GM10847 (cell line): Measurements from ENCODE around the gene HIVEP3.

Experiments
- POLR2A ChIP-seq: IDR thresholded peaks from 2 replicates; pipeline ENCODE4 v1.6.1; 2011; ENCODE audit not compliant: insufficient read length; ENCODE audit errors: extremely low read depth

HIVEP3 gene

DNA sequence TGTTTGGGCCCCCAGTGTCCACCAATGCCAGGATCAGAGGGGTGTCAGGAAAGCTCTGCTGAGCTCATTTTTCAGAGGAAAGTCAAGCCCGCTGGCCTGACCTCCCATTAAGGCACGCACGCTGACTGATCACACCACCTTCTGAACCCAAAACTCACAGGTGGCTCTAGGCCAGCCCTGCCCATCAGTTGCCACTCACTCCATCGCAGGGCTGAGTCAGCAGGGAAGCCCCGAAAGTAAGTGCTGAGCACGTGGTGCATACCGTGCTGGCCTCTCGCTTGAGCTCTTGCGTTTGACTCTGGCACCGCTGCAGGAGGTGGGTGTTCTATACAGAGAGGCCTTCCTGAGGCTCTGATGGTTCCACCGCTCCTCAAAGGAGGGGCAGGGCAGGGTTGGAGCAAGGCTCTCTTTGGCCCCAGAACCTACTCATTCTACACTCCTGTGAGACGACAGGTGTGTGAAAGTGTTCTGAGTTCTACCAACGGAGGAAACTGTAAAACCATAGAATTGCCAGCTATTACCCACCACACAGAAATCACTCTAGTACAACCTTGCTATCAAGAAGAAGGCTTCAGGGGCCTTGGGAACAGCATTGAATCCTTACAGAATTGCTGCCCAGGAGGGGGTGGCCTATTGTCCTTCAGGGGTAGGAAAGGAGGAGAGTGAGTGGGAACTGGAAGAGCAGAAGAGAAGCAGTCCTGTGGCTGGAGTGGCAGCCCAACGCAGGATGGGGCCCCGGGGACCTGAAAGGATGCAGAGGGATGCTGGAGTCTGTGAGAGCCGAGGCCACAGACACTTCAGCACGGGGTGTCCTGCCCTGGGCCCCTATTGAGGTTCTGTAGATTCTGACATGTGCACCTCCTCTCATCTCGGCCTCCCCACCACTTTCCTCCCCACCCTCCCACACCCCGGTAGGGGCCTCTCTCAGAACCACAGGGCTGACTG lies 219.5 kb downstream of the HIVEP3 start:
- no peak for TF ChIP-seq POLR2A

DNA sequence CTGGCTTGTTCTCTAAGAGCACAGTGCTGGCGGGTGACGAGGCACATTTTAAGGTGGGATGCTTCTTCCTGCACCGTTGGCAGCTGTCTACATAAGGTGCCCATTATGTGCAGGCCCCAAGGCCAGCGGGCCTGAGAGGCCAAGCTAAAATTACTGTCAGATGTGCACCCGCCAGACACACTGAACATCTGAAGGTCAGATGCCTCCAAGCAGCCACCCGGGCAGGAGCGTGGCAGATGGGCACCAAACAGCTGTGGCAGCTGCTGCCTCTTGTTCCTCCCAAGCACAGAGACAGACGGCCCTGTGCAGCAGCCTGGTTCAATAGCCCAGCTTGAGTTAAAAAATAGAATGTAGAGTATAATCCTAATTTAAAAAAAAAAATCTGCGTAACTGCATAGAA lies 222.3 kb downstream of the HIVEP3 start:
- no peak for TF ChIP-seq POLR2A

DNA sequence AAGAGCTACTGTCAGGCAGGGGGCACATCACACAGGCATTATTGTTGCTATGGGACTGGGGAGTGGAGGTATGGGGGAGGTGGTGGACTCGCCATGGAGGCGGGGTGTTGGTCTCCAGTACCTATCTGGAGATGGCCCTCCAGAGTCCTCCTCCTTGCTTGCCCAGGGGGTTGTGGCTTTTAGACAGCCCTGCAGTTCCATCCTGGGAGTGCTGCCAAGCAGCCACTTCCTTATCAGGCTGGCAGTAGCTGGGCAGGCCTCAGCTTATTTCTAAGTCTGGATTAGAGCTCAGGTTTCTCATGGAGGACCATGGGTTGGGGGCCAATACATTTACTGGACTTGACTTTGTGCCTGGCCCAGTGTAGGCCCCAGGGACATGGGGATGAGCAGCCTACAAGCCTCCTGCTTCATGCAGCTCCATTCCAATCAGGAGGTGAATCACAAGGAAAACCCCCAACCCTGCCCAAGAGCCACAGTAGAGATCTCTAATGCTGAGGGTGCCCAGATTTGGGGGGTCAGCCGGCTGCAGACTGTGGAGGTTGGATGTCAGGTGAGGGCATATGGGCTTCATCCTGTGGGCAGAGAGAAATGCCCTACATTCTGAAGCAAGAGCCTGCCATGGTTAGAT lies 223.5 kb downstream of the HIVEP3 start:
- TF ChIP-seq POLR2A = no peak

DNA sequence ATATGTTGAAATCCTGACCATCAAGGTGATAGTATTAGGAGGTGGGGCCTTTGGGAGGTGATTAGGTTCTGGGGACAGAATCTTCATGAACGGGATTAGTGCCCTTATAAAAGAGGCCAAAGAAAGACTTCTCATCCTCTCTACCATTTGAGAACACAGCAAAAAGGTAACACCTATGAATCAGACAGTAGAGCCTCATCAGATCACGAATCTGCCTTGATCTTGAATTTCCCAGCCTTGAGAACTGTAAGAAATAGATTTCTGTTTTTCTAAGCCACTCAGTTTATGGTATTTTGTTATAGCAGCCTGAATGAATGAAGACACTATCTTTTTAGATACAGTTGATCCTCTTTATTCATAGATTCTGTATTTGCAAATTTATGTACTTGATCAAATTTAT lies 227.3 kb downstream of the HIVEP3 start:
- TF ChIP-seq POLR2A = no peak

DNA sequence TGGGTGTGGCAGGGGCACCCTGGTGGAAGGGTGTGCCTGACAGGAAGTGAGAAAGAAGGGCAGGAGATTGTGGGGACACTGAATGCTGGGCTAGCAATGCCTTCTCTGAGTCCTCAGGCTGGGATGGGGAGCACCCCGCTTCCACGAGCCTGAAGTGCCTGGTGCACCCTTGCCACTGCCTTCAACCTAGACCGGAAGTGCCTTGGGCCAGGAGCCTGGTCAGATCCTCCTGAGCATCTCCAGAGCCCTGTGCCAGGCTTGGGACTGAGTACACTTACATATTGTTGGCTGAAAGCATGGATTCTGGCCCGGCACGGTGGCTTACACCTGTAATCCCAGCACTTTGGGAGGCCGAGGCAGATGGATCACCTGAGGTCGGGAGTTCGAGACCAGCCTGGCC lies 228.4 kb downstream of the HIVEP3 start:
- TF ChIP-seq POLR2A = no peak

DNA sequence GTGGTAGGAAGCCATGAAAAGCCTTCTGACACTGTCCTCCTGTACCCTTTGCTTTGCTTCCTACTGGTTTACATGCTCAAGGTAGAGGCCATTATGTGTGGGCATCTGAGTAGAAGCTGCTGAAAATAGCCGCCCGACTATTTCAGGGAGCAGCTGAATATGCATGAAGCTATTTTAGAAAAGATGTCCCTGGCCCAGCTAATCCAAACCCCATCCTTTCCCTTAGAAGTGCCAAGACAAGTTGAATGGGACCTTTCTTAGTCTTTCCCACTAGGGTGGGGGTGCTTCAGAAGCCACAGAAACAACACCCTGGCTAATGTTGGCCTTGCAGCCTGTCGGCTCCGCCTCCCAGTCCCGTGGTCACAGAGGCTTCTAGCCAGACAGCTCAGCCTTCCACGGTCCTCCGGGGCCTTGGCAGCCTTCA lies 229.2 kb downstream of the HIVEP3 start:
- TF ChIP-seq POLR2A = no peak

DNA sequence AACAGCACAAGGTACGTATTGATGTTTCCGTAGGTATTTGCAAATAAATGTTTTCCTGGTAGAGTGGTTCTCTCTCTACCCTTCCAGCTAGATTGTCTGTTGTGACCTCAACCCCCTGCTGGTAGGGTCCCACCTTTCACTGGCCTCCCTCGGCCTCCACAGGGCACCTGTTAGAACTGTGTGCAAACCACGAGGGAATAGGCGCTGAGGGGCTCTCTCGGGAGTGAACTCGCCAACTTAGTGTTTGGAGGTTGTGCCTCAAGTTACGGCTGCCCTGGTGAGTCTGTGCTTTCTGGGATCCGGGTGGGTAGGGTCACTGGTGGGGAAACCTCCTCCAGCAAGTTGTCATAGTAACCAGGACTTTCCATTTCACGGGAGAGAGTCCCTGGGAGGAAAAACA lies 229.6 kb downstream of the HIVEP3 start:
- no peak for TF ChIP-seq POLR2A

DNA sequence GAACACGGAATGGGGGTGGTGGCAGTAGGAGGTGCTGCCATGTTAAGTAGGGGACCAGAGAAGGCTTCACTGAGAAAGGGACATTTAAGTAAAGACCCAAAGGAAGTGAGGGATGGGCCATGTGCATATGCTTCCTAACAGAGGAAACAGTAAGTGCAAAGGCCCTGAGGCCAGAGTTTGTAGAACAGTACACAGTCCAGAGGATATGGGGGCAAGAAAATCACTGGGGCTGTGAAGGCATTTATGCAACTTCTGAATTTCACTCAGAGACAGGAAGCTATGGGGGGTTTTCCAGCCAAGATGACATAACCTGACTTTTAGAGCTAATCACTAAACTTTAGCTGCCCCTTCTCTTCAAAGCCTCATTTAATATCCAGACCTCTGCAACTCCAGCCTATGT lies 231.7 kb downstream of the HIVEP3 start:
- no peak for TF ChIP-seq POLR2A

DNA sequence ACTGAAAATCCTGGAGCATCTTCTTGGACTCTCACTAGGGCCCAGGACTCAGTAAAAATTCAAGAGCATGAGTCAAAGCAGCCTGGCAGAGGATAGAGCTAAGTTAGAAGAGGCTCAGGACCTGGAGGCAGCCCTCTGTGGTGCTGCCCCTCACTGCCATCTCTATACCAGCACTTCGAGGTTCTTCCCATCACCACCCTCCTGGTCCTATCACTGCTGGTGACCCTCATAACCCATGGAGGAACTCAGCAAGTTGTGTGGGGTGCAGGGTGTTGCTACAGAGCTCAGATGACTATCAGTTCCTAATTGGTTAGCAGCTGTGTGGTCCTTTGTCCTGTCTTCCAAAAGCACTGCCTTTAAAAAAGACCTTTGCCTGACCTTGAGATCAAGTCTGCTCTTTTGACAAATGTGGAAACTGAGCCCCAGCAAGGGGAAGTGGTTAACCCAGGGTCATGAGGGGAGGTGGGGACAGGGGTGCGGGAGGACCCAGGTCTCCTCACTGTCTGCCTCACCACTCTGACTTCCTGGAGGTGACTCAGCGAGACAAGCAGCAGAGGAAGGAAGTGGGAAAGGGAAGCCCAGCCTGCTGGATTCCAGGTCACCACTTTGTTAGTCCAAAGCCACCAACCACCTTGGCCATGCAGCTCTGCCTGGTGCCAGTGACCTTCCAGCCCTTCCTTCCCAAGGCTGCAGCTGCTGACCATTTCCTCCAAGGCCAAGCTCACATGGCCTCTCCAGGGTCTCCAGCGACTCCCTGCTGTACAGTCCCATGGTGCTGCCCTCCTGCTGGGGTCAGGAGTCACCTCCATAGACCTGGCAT lies 234.8 kb downstream of the HIVEP3 start:
- no peak for TF ChIP-seq POLR2A

DNA sequence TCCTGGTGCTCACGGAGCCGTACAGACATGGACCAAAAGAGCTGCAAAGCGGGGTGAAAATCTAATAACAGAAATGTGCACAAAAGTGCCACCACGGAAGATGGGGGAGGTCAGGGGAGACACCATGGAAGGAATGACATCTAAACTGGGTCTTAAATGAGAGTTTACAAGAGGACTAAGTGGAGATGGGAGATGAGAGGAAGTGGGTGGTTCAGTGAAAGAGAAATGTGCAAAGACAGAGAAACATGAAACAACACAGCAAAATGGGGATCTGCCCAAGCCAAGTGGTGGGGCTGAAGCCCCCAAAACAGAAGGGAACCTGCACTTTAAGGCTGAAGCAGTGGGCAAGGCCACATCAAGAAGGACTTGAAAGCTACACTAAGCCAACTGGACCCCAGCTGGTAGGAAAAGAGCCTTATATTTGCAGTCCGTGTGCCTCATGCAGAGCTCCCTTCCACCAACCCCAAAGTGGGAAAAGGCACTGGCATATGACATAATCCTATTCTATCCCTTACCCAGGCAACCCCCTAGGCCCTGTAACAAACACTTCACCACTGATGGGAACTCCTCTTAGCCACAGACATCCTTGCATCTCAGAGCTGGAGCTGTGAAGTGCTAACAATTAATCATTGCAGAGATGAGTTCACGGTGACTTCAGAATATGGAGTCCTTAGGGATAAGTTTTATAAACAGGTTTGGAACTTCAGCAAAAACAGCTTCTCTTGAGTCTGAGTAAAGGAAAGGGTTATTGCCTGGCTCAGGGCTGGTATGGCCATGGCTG lies 235.7 kb downstream of the HIVEP3 start:
- TF ChIP-seq POLR2A = no peak

DNA sequence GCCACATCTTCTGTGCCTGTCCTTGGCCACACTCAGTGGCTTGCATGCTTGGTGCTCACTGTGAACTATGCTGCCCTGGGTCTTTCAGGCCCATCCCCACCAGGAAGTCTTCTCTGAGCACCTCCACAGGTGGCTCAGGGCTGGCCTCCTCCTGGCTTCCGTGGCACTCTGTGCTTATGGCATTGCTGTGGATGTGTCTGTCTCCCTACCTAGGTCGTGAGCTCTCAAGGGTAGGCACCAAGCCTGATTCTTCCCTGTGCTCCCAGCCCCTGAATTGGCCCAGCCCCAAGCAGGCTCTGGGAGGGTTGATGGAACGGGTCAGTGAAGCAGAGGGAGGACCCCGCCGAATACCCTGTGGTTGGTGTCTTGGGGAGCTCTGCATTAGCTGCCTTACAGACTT lies 236.6 kb downstream of the HIVEP3 start:
- no peak for TF ChIP-seq POLR2A

DNA sequence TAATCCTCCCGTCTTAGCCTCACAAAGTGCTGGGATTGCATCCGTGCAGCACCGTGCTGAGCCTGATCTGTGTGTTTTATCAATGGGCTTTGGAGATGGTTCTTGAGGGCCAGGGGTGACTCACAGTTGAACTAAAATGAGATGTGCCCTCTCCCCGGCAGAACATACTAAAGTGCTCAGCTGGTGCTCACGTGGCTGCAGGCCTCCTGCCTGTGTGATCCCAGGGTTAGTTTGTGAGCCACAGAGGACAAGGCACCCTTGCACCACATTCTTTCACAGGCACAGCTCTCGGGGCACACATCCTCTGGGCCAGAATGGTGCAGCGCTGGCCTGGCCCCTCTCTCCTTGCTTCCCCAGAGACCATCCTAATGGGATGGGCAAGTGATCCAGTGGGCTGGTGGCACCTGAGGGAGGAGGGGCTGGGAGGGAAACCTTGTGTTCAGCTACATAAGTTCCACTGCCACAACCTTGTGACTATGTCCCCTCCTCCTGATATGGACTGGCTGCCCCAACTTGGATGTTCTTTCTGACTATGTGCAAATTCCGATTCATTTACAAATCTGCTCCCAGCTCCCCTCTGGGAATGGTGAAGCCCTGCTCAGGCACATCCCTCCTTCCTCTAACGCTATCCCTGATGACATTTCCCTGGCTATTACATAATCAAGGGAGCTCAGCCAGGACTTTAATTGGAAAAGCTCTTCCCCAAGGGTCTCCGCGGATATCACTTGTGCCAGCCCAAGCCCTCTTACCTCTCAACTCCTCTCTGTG lies 237.2 kb downstream of the HIVEP3 start:
- no peak for TF ChIP-seq POLR2A

DNA sequence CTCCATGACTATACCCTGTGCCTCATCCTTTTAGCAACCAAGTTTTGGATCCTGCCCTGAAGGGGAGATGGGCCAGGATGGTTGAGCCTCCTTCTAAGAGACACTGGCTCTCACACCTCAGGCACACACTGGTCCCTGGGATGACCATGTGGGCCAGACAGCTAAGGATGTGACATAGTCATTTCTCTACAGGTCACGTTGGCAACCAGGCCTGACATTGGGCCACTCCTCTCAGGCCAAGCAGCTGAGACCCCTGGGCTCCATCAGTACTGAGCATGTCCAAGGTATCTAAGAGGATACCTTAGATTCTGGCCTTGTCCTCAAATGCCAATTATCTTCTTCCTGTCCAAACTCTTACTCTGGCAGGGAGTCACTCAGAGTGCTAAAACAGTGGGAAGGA lies 238.7 kb downstream of the HIVEP3 start:
- TF ChIP-seq POLR2A = no peak

DNA sequence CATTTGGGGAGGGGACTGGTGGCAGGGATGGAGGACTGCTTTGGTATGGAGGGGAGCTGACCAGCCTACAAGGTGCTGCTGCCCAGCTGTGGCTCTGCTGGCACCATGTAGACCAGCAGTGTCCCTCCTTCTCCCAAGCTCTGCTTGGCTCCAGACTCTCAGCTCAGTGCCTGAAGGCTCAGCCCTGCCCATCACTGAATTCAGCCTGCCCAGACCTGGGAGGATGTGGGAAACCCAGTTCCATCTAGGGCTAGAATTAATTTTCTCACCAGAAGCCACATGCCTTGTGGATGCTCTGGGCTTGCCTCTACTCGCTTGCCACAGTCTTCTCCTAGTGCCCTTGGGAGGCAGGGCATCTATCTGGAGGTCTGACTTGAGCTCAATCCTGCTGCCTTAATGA lies 239.2 kb downstream of the HIVEP3 start:
- TF ChIP-seq POLR2A = no peak

DNA sequence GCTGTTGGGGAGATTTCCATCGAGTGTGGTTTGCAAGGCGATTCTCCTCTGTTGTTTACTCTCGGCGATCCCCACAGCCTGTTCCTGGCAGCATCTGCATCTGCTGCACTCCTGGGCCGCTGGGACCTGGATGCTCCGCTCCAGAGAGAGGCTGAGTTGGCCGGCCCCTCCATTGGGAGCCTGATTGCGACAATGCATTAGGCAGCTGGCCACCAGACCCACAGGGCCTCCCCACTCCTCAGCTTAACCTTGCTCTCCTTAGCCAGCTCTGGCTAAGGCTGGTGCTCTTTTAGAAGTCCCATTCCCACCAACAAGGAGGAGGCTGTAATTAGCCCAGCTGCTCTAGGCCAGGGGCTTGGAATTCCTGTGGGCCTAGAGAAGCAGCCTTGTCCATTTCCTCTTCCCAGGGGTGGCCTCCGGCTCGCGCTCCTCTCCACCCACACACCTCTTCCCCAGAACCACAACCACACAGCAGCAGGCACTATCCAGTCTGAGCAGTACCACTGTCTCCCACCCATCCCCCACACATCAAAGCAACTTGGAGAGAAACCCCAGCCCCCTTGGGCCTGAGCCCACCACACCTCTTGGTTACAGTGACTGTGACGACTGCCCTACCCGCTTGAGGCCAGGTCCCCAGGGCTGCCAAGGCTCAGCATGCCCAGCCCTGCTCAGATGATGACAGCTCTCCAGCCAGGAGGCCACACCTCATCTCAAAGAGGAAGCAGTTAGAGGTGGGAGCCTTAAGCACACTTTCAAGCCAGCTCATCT lies 240.4 kb downstream of the HIVEP3 start:
- TF ChIP-seq POLR2A = no peak
